ENCODE data around the gene OSMR.

Gene OSMR

DNA sequence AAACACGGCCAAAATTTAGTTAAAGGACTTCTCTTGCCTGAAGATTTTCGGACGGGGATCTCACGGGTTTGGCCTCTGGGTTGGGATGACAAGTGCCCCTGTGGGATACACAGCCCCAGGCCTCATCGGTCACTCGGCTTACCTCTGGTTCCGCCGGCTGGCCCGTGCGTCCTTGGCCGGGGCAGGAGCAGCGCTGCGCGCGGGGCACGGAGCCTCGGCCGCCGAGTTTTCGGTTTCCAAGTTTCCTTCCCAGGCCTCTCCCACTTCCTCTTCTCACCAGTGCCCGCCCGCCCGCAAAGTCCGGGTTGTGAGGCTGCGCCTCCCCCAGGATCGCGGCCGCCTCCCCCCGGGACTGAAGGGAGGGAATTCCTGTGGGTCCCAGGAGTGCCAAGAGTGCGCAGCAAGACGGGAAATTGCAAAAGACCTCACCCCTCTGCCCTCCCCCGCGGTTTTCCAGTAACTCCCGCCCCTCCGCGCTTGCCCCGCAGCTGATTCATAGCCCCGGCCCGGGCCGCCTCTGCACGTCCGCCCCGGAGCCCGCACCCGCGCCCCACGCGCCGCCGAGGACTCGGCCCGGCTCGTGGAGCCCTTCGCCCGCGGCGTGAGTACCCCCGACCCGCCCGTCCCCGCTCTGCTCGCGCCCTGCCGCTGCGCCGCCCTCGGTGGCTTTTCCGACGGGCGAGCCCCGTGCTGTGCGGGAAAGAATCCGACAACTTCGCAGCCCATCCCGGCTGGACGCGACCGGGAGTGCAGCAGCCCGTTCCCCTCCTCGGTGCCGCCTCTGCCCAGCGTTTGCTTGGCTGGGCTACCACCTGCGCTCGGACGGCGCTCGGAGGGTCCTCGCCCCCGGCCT lies at the start of gene OSMR (continued):
- TF ChIP-seq ZNF175 (tag by site-specific recombination; IDR thresholded peaks at IDR 0.05) (no peak), ZNF404 (tag by site-specific recombination; IDR thresholded peaks at IDR 0.05) (no peak), ZNF394 (tag by site-specific recombination; IDR thresholded peaks at IDR 0.05; ENCODE audit: borderline replicate concordance) (0 out of 2 replicates have a peak, but pooled peaks have one; percentile 35), HOXA7 (CRISPR knock-in tag; IDR thresholded peaks at IDR 0.05; ENCODE audit: borderline replicate concordance) (no peak), ZNF626 (tag by site-specific recombination; IDR thresholded peaks at IDR 0.05) (no peak; the same call in 1 of the 2 replicates), ZNF670 (tag by site-specific recombination; IDR thresholded peaks at IDR 0.05; ENCODE audit: low read depth) (no peak), ZNF571 (tag by site-specific recombination; IDR thresholded peaks at IDR 0.05) (no peak), ZNF302 (tag by site-specific recombination; IDR thresholded peaks at IDR 0.05; ENCODE audit: low read depth) (no peak), ZBTB8A (tag by site-specific recombination; IDR thresholded peaks at IDR 0.05) (peak; percentile 51; the same call in 1 of the 2 replicates), ZNF140 (tag by site-specific recombination; IDR thresholded peaks at IDR 0.05) (no peak), ZSCAN30 (tag by site-specific recombination; IDR thresholded peaks at IDR 0.05) (no peak; the same call in 1 of the 2 replicates), GLIS1 (tag by site-specific recombination; IDR thresholded peaks at IDR 0.05) (peak; percentile 93), PRDM1 (tag by site-specific recombination; IDR thresholded peaks at IDR 0.05) (peak; percentile 48; the same call in 1 of the 2 replicates), ZNF488 (tag by site-specific recombination; IDR thresholded peaks at IDR 0.05) (no peak; the same call in 1 of the 2 replicates), ZNF121 (tag by site-specific recombination; IDR thresholded peaks at IDR 0.05) (peak; percentile 35; the same call in 1 of the 2 replicates), ZFHX2 (tag by site-specific recombination; conservative IDR thresholded peaks at IDR 0.05) (peak; percentile 85), ZNF654 (tag by site-specific recombination; IDR thresholded peaks at IDR 0.05; ENCODE audit: low read depth) (no peak), ZBTB21 (tag by site-specific recombination; IDR thresholded peaks at IDR 0.05) (0 out of 2 replicates have a peak, but pooled peaks have one; percentile 53), MZF1 (tag by site-specific recombination; IDR thresholded peaks at IDR 0.05; ENCODE audit: borderline replicate concordance) (no peak; the same call in 1 of the 2 replicates), ZNF792 (tag by site-specific recombination; IDR thresholded peaks at IDR 0.05) (no peak), ZNF157 (tag by site-specific recombination; IDR thresholded peaks at IDR 0.05) (no peak), ZNF560 (tag by site-specific recombination; IDR thresholded peaks at IDR 0.05; ENCODE audit: borderline replicate concordance) (no peak), ZNF37A (tag by site-specific recombination; IDR thresholded peaks at IDR 0.05) (no peak), ZNF354C (tag by site-specific recombination; IDR thresholded peaks at IDR 0.05; ENCODE audit: borderline replicate concordance, low read depth) (no peak), SP2 (tag by site-specific recombination; IDR thresholded peaks at IDR 0.05) (peak; percentile 96), ZFP3 (tag by site-specific recombination; IDR thresholded peaks at IDR 0.05; ENCODE audit: low read depth) (no peak), ZSCAN16 (tag by site-specific recombination; IDR thresholded peaks at IDR 0.05) (no peak), ZNF548 (tag by site-specific recombination; IDR thresholded peaks at IDR 0.05) (no peak), ZNF23 (tag by site-specific recombination; IDR thresholded peaks at IDR 0.05; ENCODE audit: borderline replicate concordance) (no peak), HOXD13 (CRISPR knock-in tag; IDR thresholded peaks at IDR 0.05; ENCODE audit: borderline replicate concordance) (no peak), ZBTB1 (tag by site-specific recombination; IDR thresholded peaks at IDR 0.05) (no peak), ZNF677 (tag by site-specific recombination; IDR thresholded peaks at IDR 0.05) (peak; percentile 4; the same call in 1 of the 2 replicates), SP7 (tag by site-specific recombination; IDR thresholded peaks at IDR 0.05) (peak; percentile 81; the same call in 1 of the 2 replicates), IKZF3 (tag by site-specific recombination; IDR thresholded peaks at IDR 0.05) (peak; percentile 89)
- TF ChIP-seq, protein P1, sequence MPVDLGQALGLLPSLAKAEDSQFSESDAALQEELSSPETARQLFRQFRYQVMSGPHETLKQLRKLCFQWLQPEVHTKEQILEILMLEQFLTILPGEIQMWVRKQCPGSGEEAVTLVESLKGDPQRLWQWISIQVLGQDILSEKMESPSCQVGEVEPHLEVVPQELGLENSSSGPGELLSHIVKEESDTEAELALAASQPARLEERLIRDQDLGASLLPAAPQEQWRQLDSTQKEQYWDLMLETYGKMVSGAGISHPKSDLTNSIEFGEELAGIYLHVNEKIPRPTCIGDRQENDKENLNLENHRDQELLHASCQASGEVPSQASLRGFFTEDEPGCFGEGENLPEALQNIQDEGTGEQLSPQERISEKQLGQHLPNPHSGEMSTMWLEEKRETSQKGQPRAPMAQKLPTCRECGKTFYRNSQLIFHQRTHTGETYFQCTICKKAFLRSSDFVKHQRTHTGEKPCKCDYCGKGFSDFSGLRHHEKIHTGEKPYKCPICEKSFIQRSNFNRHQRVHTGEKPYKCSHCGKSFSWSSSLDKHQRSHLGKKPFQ (tag by site-specific recombination; IDR thresholded peaks at IDR 0.05), result no peak
- TF ChIP-seq, protein P2, sequence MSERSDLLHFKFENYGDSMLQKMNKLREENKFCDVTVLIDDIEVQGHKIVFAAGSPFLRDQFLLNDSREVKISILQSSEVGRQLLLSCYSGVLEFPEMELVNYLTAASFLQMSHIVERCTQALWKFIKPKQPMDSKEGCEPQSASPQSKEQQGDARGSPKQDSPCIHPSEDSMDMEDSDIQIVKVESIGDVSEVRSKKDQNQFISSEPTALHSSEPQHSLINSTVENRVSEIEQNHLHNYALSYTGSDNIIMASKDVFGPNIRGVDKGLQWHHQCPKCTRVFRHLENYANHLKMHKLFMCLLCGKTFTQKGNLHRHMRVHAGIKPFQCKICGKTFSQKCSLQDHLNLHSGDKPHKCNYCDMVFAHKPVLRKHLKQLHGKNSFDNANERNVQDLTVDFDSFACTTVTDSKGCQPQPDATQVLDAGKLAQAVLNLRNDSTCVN (tag by site-specific recombination; optimal IDR thresholded peaks at IDR 0.05), result peak; percentile 84
- TF ChIP-seq, protein P3, sequence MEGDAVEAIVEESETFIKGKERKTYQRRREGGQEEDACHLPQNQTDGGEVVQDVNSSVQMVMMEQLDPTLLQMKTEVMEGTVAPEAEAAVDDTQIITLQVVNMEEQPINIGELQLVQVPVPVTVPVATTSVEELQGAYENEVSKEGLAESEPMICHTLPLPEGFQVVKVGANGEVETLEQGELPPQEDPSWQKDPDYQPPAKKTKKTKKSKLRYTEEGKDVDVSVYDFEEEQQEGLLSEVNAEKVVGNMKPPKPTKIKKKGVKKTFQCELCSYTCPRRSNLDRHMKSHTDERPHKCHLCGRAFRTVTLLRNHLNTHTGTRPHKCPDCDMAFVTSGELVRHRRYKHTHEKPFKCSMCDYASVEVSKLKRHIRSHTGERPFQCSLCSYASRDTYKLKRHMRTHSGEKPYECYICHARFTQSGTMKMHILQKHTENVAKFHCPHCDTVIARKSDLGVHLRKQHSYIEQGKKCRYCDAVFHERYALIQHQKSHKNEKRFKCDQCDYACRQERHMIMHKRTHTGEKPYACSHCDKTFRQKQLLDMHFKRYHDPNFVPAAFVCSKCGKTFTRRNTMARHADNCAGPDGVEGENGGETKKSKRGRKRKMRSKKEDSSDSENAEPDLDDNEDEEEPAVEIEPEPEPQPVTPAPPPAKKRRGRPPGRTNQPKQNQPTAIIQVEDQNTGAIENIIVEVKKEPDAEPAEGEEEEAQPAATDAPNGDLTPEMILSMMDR (tag by site-specific recombination; IDR thresholded peaks at IDR 0.05), result 0 out of 2 replicates have a peak, but pooled peaks have one; percentile 12

Measured in HEK293 (cell line).